Measurements from ENCODE around the gene PIEZO2.

Gene PIEZO2

DNA sequence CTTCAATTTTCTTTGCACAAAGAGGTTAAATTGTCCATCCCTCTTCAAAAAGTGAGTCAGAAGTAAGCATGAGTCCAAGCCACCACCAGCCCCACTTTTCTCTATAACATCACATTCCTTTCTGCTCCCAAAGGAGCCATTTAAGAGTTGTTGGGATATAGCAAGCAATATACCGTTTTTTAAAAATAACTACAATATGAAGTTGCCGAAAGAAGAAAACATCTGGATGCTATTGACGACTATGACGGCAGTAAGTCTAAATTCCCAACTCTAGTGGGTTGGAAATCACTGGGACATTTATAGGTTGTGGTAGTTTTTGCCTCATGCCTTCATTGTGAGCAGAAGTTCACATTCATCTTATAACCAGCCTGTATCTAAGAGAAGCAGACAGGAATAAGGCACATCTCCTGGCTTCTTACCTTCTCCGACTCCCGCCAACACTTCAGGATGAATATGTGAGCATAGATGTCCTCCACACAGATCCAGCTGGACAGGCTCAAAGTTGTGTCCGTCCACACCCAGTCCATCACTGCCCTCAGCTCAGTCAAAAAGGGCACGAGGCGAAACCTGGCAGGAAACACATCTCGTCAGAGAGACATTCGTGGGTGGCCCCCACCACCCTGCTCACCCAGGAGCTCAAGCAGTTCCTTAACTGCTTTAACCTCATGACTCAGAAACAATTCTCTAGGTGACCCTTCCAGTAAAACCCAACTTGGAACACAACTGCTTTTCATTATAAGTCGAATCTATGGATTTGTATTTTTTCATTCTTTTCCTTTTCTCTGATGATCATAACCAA lies 459.9 kb downstream of the PIEZO2 start:
- TF ChIP-seq SUZ12 (IDR thresholded peaks at IDR 0.05; ENCODE audit: extremely low read depth, insufficient read depth, insufficient read length) (no peak), YY1 (IDR thresholded peaks at IDR 0.05; ENCODE audit: insufficient read depth, insufficient read length) (no peak), ZNF274 (IDR thresholded peaks at IDR 0.05; ENCODE audit: low read depth, low read length) (no peak)
- Histone ChIP-seq H3K4me3 (ENCODE audit: insufficient read length, low read depth) (no peak overlapping the region), H3K9ac (ENCODE audit: insufficient read length, low read depth) (no peak overlapping the region), H3K9me3 (ENCODE audit: insufficient read depth, low read length) (no peaks in the 10 kb centered on the region), H3K27me3 (ENCODE audit: insufficient read depth, insufficient read length) (no peaks in the 10 kb centered on the region), H3K36me3 (ENCODE audit: insufficient read depth, insufficient read length, low read length) (no peaks in the 10 kb centered on the region), H3K4me1 (ENCODE audit: insufficient read depth, insufficient read length) (no peaks in the 10 kb centered on the region)
- DNase-seq (ENCODE audit: low read depth, low spot score), result no peak

DNA sequence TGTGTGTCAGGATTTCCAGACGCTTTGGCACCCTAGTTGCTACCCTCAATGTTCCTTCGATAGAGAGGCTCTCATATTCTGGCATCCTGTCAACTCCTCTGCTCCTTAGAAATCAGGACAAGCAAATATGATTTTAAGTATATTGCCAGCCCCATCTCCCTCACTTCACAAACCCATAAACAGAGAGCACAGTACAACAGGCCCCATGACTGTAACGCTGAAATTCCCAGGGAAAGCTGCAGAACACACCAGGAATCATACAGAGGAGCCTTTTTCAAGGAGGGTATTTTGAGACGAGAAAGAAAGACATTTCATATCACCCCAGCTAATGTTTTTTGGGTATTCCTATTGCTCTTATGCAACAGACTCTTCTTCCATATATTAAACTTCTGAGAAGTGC lies 460.6 kb downstream of the PIEZO2 start:
- Histone ChIP-seq H3K27me3 (ENCODE audit: insufficient read depth, insufficient read length) (no peaks in the 10 kb centered on the region), H3K4me1 (ENCODE audit: insufficient read depth, insufficient read length) (no peaks in the 10 kb centered on the region), H3K36me3 (ENCODE audit: insufficient read depth, insufficient read length, low read length) (no peaks in the 10 kb centered on the region), H3K9me3 (ENCODE audit: insufficient read depth, low read length) (no peaks in the 10 kb centered on the region), H3K9ac (ENCODE audit: insufficient read length, low read depth) (no peak overlapping the region), H3K4me3 (ENCODE audit: insufficient read length, low read depth) (no peak overlapping the region)
- no peak for DNase-seq (ENCODE audit: low read depth, low spot score)
- TF ChIP-seq YY1 (IDR thresholded peaks at IDR 0.05; ENCODE audit: insufficient read depth, insufficient read length) (no peak), ZNF274 (IDR thresholded peaks at IDR 0.05; ENCODE audit: low read depth, low read length) (no peak), SUZ12 (IDR thresholded peaks at IDR 0.05; ENCODE audit: extremely low read depth, insufficient read depth, insufficient read length) (no peak)

DNA sequence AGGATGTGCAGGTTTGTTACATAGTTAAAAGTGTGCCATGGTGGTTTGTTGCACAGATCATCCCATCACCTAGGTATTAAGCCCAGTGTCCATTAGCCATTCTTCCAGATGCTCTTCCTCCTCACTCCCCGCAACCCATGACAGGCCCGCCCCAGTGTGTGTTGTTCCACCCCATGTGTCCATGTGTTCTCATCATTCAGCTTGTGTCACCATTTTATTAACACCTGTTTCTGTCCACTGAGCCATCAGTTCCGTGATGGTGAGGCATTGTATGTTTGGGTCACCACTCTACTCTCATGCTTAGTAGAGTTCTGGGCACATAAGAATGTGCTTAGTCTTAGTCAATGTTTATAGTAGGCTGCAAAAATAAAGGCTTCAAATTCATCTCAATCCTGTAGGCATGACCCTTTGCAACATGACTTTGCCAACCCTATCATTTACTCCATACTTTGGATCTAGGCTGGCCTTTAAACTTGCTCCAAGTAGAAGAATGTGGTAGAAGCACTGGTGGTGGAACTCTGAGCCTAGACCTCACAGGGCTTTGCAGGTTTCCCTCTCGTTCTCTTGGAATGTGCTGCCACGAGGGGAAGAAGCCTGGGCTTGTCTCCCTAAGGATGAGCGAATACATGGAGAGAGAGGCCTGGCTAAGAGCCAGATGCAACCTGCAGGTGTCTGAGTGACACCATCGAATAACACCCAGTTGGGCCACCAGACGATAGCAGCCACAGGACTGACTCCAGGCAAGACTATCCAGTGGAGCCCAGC lies 462.0 kb downstream of the PIEZO2 start:
- Histone ChIP-seq H3K27me3 (ENCODE audit: insufficient read depth, insufficient read length) (no peaks in the 10 kb centered on the region), H3K4me3 (ENCODE audit: insufficient read length, low read depth) (no peak overlapping the region), H3K9ac (ENCODE audit: insufficient read length, low read depth) (no peak overlapping the region), H3K9me3 (ENCODE audit: insufficient read depth, low read length) (no peaks in the 10 kb centered on the region), H3K36me3 (ENCODE audit: insufficient read depth, insufficient read length, low read length) (no peaks in the 10 kb centered on the region), H3K4me1 (ENCODE audit: insufficient read depth, insufficient read length) (no peaks in the 10 kb centered on the region)
- no peak for DNase-seq (ENCODE audit: low read depth, low spot score)
- TF ChIP-seq ZNF274 (IDR thresholded peaks at IDR 0.05; ENCODE audit: low read depth, low read length), result no peak
- no peak for TF ChIP-seq SUZ12 (IDR thresholded peaks at IDR 0.05; ENCODE audit: extremely low read depth, insufficient read depth, insufficient read length)
- no peak for TF ChIP-seq YY1 (IDR thresholded peaks at IDR 0.05; ENCODE audit: insufficient read depth, insufficient read length)

DNA sequence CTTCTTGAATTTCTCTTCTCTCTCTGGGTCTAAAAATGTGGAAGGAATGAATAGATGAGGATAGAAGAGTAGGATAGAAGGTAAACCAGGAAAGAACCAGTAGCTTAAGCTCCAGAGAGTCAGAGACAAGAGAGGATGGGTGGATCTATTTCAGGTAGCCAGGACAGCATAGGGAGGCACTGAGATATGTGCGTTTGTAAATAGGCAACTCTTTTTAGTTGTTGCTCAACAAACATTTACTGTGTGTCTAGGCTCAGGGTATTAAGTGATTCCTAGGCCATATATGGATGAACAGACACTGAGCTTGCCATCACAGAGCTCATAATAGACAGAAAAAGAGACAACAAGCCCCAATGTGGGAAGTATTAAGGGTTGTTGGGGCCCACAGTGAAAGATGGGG lies 463.1 kb downstream of the PIEZO2 start:
- Histone ChIP-seq H3K4me3 (ENCODE audit: insufficient read length, low read depth) (no peak overlapping the region), H3K9ac (ENCODE audit: insufficient read length, low read depth) (no peak overlapping the region), H3K36me3 (ENCODE audit: insufficient read depth, insufficient read length, low read length) (no peaks in the 10 kb centered on the region), H3K27me3 (ENCODE audit: insufficient read depth, insufficient read length) (no peaks in the 10 kb centered on the region), H3K9me3 (ENCODE audit: insufficient read depth, low read length) (no peaks in the 10 kb centered on the region), H3K4me1 (ENCODE audit: insufficient read depth, insufficient read length) (no peaks in the 10 kb centered on the region)
- TF ChIP-seq SUZ12 (IDR thresholded peaks at IDR 0.05; ENCODE audit: extremely low read depth, insufficient read depth, insufficient read length) (no peak), ZNF274 (IDR thresholded peaks at IDR 0.05; ENCODE audit: low read depth, low read length) (no peak), YY1 (IDR thresholded peaks at IDR 0.05; ENCODE audit: insufficient read depth, insufficient read length) (no peak)
- no peak for DNase-seq (ENCODE audit: low read depth, low spot score)

DNA sequence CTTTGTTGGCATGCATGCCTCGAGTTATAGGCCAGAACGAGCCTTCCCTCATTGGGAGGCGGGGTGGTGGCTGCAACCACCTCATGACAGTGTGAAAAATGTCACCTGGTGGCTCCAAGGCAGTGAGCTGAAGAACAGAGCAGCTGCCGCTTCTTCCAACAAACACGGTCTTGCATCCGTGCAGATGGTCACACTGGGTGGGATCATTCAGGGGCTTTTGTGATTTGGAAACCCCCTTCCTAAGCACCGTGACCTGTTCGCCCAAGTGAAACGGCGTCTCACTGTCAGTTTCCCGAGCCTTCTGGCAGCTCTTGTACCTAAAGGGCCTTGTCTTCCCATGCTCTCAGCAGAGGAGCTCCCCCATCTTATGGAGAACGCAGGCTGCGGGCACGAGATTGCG lies 463.9 kb downstream of the PIEZO2 start:
- no peak for DNase-seq (ENCODE audit: low read depth, low spot score)
- H3K27me3 ChIP-seq (ENCODE audit: insufficient read depth, insufficient read length), result no peaks in the 10 kb centered on the region
- H3K4me1 ChIP-seq (ENCODE audit: insufficient read depth, insufficient read length), result no peaks in the 10 kb centered on the region
- no peak for TF ChIP-seq YY1 (IDR thresholded peaks at IDR 0.05; ENCODE audit: insufficient read depth, insufficient read length)
- TF ChIP-seq SUZ12 (IDR thresholded peaks at IDR 0.05; ENCODE audit: extremely low read depth, insufficient read depth, insufficient read length), result no peak
- no peak for TF ChIP-seq ZNF274 (IDR thresholded peaks at IDR 0.05; ENCODE audit: low read depth, low read length)
- no peak overlapping the region for H3K4me3 ChIP-seq (ENCODE audit: insufficient read length, low read depth)
- H3K9ac ChIP-seq (ENCODE audit: insufficient read length, low read depth), result no peak overlapping the region
- H3K9me3 ChIP-seq (ENCODE audit: insufficient read depth, low read length), result no peaks in the 10 kb centered on the region
- H3K36me3 ChIP-seq (ENCODE audit: insufficient read depth, insufficient read length, low read length), result no peaks in the 10 kb centered on the region

DNA sequence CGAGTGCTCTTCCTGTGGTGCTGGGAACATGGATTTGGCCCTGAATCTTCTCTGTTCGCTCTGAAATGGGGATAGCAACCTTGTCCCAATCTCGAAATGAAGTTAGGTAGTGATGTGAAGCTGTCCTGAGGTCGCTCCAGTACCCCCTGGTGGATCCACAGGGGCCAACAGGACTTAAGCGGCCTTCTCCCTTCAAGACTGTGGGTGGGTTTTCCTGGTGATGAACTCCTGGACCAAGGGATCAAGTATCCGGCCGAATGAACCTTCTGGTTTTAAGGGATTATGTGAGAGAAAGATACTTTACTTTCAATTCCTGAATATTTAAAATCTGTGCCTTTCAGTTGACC lies 467.0 kb downstream of the PIEZO2 start:
- no peaks in the 10 kb centered on the region for H3K4me1 ChIP-seq (ENCODE audit: insufficient read depth, insufficient read length)
- no peaks in the 10 kb centered on the region for H3K9me3 ChIP-seq (ENCODE audit: insufficient read depth, low read length)
- no peaks in the 10 kb centered on the region for H3K36me3 ChIP-seq (ENCODE audit: insufficient read depth, insufficient read length, low read length)
- no peak for DNase-seq (ENCODE audit: low read depth, low spot score)
- TF ChIP-seq YY1 (IDR thresholded peaks at IDR 0.05; ENCODE audit: insufficient read depth, insufficient read length) (no peak), ZNF274 (IDR thresholded peaks at IDR 0.05; ENCODE audit: low read depth, low read length) (no peak), SUZ12 (IDR thresholded peaks at IDR 0.05; ENCODE audit: extremely low read depth, insufficient read depth, insufficient read length) (no peak)
- H3K9ac ChIP-seq (ENCODE audit: insufficient read length, low read depth), result no peak overlapping the region
- no peak overlapping the region for H3K4me3 ChIP-seq (ENCODE audit: insufficient read length, low read depth)
- no peaks in the 10 kb centered on the region for H3K27me3 ChIP-seq (ENCODE audit: insufficient read depth, insufficient read length)

All from NT2/D1 (cell line).